Measurements from ENCODE around the gene C2CD2L. TPM values are rescaled to one million over a fixed set of nuclear protein-coding genes. Genes with fewer than 3 reads are reported as not detected.

The C2CD2L gene
- total RNA-seq, 2 donors from 2014 or later: 2.4 to 3.1 TPM

- Mint-ChIP-seq H3K27me3 (ENCODE audit: insufficient read depth) (no peaks in the 10 kb centered on the region), H3K4me1 (peaks cover 13% of the 10 kb centered on the region), H3K36me3 (ENCODE audit: low read depth) (peaks cover 12% of the 10 kb centered on the region), H3K27ac (no peak overlapping the region), H3K9me3 (no peaks in the 10 kb centered on the region), H3K4me3 (no peak overlapping the region)
- Histone ChIP-seq H3K36me3 (ENCODE audit: control insufficient read depth, insufficient read depth, low read length) (peaks cover 22% of the 10 kb centered on the region), H3K27ac (ENCODE audit: low read depth, low read length) (no peak overlapping the region), H3K9me3 (ENCODE audit: control insufficient read depth, low read length) (no peaks in the 10 kb centered on the region), H3K4me1 (ENCODE audit: control insufficient read depth, insufficient read depth, low read length) (peaks cover 5% of the 10 kb centered on the region), H3K27me3 (ENCODE audit: control insufficient read depth, insufficient read depth, low read length, poor library complexity, severe bottlenecking) (no peaks in the 10 kb centered on the region), H3K4me3 (ENCODE audit: low read length) (no peak overlapping the region), H3K9ac (ENCODE audit: extremely low read depth, low read length, poor library complexity, severe bottlenecking) (no peak overlapping the region)
- TF ChIP-seq CTCF (conservative IDR thresholded peaks at IDR 0.05): no peak
- DNase-seq: no peak
- WGBS, 2 experiments (ENCODE audit: insufficient coverage in 1 of 2, insufficient read length in 1 of 2): 97 to 100% methylated on average over 1 to 2 of the region's 2 CpGs
Observed at GRCh38 chr11:119087747-119088241, 19.4 kb upstream of the C2CD2L start.

- Mint-ChIP-seq H3K4me1 (peaks cover 17% of the 10 kb centered on the region), H3K27me3 (ENCODE audit: insufficient read depth) (no peaks in the 10 kb centered on the region), H3K4me3 (no peak overlapping the region), H3K27ac (peak overlapping the region; percentile 1), H3K9me3 (no peaks in the 10 kb centered on the region), H3K36me3 (ENCODE audit: low read depth) (peaks cover 14% of the 10 kb centered on the region)
- Histone ChIP-seq H3K4me3 (ENCODE audit: low read length) (no peak overlapping the region), H3K9me3 (ENCODE audit: control insufficient read depth, low read length) (no peaks in the 10 kb centered on the region), H3K9ac (ENCODE audit: extremely low read depth, low read length, poor library complexity, severe bottlenecking) (no peak overlapping the region), H3K36me3 (ENCODE audit: control insufficient read depth, insufficient read depth, low read length) (peaks cover 28% of the 10 kb centered on the region), H3K27ac (ENCODE audit: low read depth, low read length) (no peak overlapping the region), H3K4me1 (ENCODE audit: control insufficient read depth, insufficient read depth, low read length) (peaks cover 11% of the 10 kb centered on the region), H3K27me3 (ENCODE audit: control insufficient read depth, insufficient read depth, low read length, poor library complexity, severe bottlenecking) (no peaks in the 10 kb centered on the region)
- no peak for DNase-seq
- TF ChIP-seq CTCF (conservative IDR thresholded peaks at IDR 0.05): no peak
- 97 to 99% methylated on average over 9 of the region's 9 CpGs for WGBS, 2 experiments (ENCODE audit: insufficient coverage in 1 of 2, insufficient read length in 1 of 2)
Observed at GRCh38 chr11:119088406-119088805, 18.7 kb upstream of the C2CD2L start.

- H3K4me1 Mint-ChIP-seq: peaks cover 21% of the 10 kb centered on the region
- H3K4me3 Mint-ChIP-seq: no peak overlapping the region
- Histone ChIP-seq H3K4me3 (ENCODE audit: low read length) (no peak overlapping the region), H3K9ac (ENCODE audit: extremely low read depth, low read length, poor library complexity, severe bottlenecking) (no peak overlapping the region), H3K27ac (ENCODE audit: low read depth, low read length) (no peak overlapping the region), H3K9me3 (ENCODE audit: control insufficient read depth, low read length) (no peaks in the 10 kb centered on the region), H3K27me3 (ENCODE audit: control insufficient read depth, insufficient read depth, low read length, poor library complexity, severe bottlenecking) (no peaks in the 10 kb centered on the region), H3K36me3 (ENCODE audit: control insufficient read depth, insufficient read depth, low read length) (peaks cover 37% of the 10 kb centered on the region), H3K4me1 (ENCODE audit: control insufficient read depth, insufficient read depth, low read length) (peaks cover 11% of the 10 kb centered on the region)
- H3K27me3 Mint-ChIP-seq (ENCODE audit: insufficient read depth): no peaks in the 10 kb centered on the region
- no peak for TF ChIP-seq CTCF (conservative IDR thresholded peaks at IDR 0.05)
- H3K27ac Mint-ChIP-seq: no peak overlapping the region
- no peaks in the 10 kb centered on the region for H3K9me3 Mint-ChIP-seq
- DNase-seq: no peak
- WGBS, 2 experiments (ENCODE audit: insufficient coverage in 1 of 2, insufficient read length in 1 of 2): 97 to 100% methylated on average over 1 of the region's 1 CpG
- H3K36me3 Mint-ChIP-seq (ENCODE audit: low read depth): peaks cover 21% of the 10 kb centered on the region
Observed at GRCh38 chr11:119089319-119089718, 17.8 kb upstream of the C2CD2L start.

Measured in endodermal cell (in vitro differentiated cells).